ENCODE measurements around the gene PRPF40A. TPM values are rescaled to one million over a fixed set of nuclear protein-coding genes. Genes with fewer than 3 reads are reported as not detected.

Gene PRPF40A
- total and polyA plus RNA-seq, 2 of the 13 experiments (the other 11 are each of a cell fraction or from before 2014, with no cell fraction given): 146 to 207 TPM

- no peak; the same call in 1 of the 2 replicates for TF ChIP-seq AHDC1 (CRISPR knock-in tag; IDR thresholded peaks at IDR 0.05; ENCODE audit: borderline replicate concordance)
- TF ChIP-seq NKX3-1 (CRISPR knock-in tag; IDR thresholded peaks at IDR 0.05): 0 out of 2 replicates have a peak, but pooled peaks have one; percentile 17
- peak; percentile 86; the same call in 1 of the 2 replicates for TF ChIP-seq CSRNP2 (CRISPR knock-in tag; conservative IDR thresholded peaks at IDR 0.05; ENCODE audit: low read depth)
- TF ChIP-seq RERE (CRISPR knock-in tag; IDR thresholded peaks at IDR 0.05; ENCODE audit: low read depth): no peak
- peak; percentile 47; the same call in 1 of the 2 replicates for TF ChIP-seq ZNF280B (CRISPR knock-in tag; IDR thresholded peaks at IDR 0.05; ENCODE audit: borderline replicate concordance)
- 0 out of 2 replicates have a peak, but pooled peaks have one; percentile 0 for TF ChIP-seq ATAD3A (CRISPR knock-in tag; IDR thresholded peaks at IDR 0.05)
- no peak for TF ChIP-seq MATR3 (CRISPR knock-in tag; IDR thresholded peaks at IDR 0.05)
- TF ChIP-seq PRDM15 (CRISPR knock-in tag; IDR thresholded peaks at IDR 0.05): no peak
Observed at GRCh38 chr2:152717228-152718075, at the start of gene PRPF40A (continued).

Data from HepG2 (cell line).